IMR-90 (cell line): ENCODE results near the gene KCNQ1. TPM values are rescaled to one million over a fixed set of nuclear protein-coding genes. Genes with fewer than 3 reads are reported as not detected.

ENCODE experiments used
- ATAC-seq: fragments of 200-7000 bp; cut with Tn5 transposase; 2 replicates; pipeline ENCODE4 v1.9.1; 2020; ENCODE audit warnings: low read depth, mild to moderate bottlenecking, moderate library complexity
- BruUV-seq: library from RNA; stranded (reverse); fragments of 400-500 nt; replicated peaks from 2 replicates; lab custom pipeline; 2021; lab: Mats Ljungman, UMichigan
- CTCF ChIA-PET: fragments of 300-600 bp; formaldehyde crosslinking; extraction: SDS; loops from one replicate; lab custom pipeline; 2021; ENCODE audit warnings: antibody characterized with exemption; lab: Yijun Ruan, JAX
- POLR2A ChIA-PET: fragments of 300-600 bp; sonication (Branson Sonifier 250); formaldehyde crosslinking; loops from one replicate; lab custom pipeline; 2022; ENCODE audit warnings: antibody characterized with exemption; ENCODE audit not compliant: unreplicated experiment; lab: Charles Lee
- DNase-seq: peaks from one replicate; pipeline ENCODE4 v3.0.0; 2013
- H2AFZ ChIP-seq: replicated peaks from 2 replicates; pipeline ENCODE3; 2013; ENCODE audit warnings: low read length, mild to moderate bottlenecking; ENCODE audit not compliant: poor library complexity
- H2AK5ac ChIP-seq: 2 replicates; pipeline ENCODE4 v1.6.1; 2013; ENCODE audit warnings: low read depth, low read length, inconsistent platforms
- H2AK9ac ChIP-seq: replicated peaks from 2 replicates; pipeline ENCODE3; 2013; ENCODE audit warnings: mild to moderate bottlenecking, low read depth, low read length, moderate library complexity; ENCODE audit not compliant: poor library complexity
- H2BK120ac ChIP-seq: 2 replicates; pipeline ENCODE4 v1.6.1; 2013; ENCODE audit warnings: low read depth, low read length, inconsistent platforms
- H2BK15ac ChIP-seq: 3 replicates; pipeline ENCODE4 v1.6.1; 2013; ENCODE audit warnings: low read depth, low read length, inconsistent platforms
- H2BK20ac ChIP-seq: 2 replicates; pipeline ENCODE4 v1.6.1; 2013; ENCODE audit warnings: low read depth, mild to moderate bottlenecking, inconsistent platforms, low read length, moderate library complexity
- H2BK5ac ChIP-seq: 2 replicates; pipeline ENCODE4 v1.6.1; 2013; ENCODE audit warnings: mild to moderate bottlenecking, low read depth, low read length, inconsistent platforms; ENCODE audit not compliant: poor library complexity, severe bottlenecking
- H3K14ac ChIP-seq: replicated peaks from 2 replicates; pipeline ENCODE4 v1.6.1; 2013; ENCODE audit warnings: low read depth, low read length, inconsistent platforms
- H3K18ac ChIP-seq: 2 replicates; pipeline ENCODE4 v1.6.1; 2013; ENCODE audit warnings: low read depth, low read length, control low read depth
- H3K23ac ChIP-seq: 2 replicates; pipeline ENCODE4 v1.6.1; 2013; ENCODE audit warnings: low read depth, low read length, inconsistent platforms
- H3K27ac ChIP-seq: 2 replicates; pipeline ENCODE4 v1.5.1; 2013; ENCODE audit warnings: mild to moderate bottlenecking, control low read depth, low read length; ENCODE audit not compliant: insufficient read depth
- H3K27me3 ChIP-seq: 2 replicates; pipeline ENCODE4 v1.6.1; 2013; ENCODE audit warnings: low read length; ENCODE audit not compliant: control insufficient read depth, insufficient read depth
- H3K36me3 ChIP-seq: 2 replicates; pipeline ENCODE4 v1.6.1; 2013; ENCODE audit warnings: low read length, mixed read lengths; ENCODE audit not compliant: control insufficient read depth, insufficient read depth
- H3K4ac ChIP-seq: 2 replicates; pipeline ENCODE4 v1.6.1; 2013; ENCODE audit warnings: low read depth, low read length, inconsistent platforms
- H3K4me1 ChIP-seq: 2 replicates; pipeline ENCODE4 v1.6.1; 2013; ENCODE audit warnings: low read length, mixed read lengths; ENCODE audit not compliant: control insufficient read depth, insufficient read depth
- H3K4me2 ChIP-seq: 2 replicates; pipeline ENCODE4 v1.6.1; 2013; ENCODE audit warnings: low read depth, mild to moderate bottlenecking, control low read depth, low read length, moderate library complexity
- H3K4me3 ChIP-seq: 2 replicates; pipeline ENCODE4 v1.5.1; 2013; ENCODE audit warnings: low read depth, mild to moderate bottlenecking, control low read depth, low read length, moderate library complexity; ENCODE audit not compliant: insufficient read depth
- H3K56ac ChIP-seq: 2 replicates; pipeline ENCODE4 v1.6.1; 2013; ENCODE audit warnings: low read length, inconsistent platforms; ENCODE audit not compliant: insufficient read depth; ENCODE audit errors: extremely low read depth
- H3K79me1 ChIP-seq, 2 experiments: 2 replicates each; pipeline ENCODE4 v1.6.1; 2013; ENCODE audit warnings: low read length in 2 of 2, inconsistent platforms in 1 of 2, low read depth in 1 of 2
- H3K9ac ChIP-seq: 2 replicates; pipeline ENCODE4 v1.6.1; 2013; ENCODE audit warnings: low read depth, low read length, control low read depth
- H3K9me1 ChIP-seq: 2 replicates; pipeline ENCODE4 v1.6.1; 2013; ENCODE audit warnings: low read length, inconsistent platforms; ENCODE audit not compliant: insufficient read depth
- H3K9me3 ChIP-seq: 2 replicates; pipeline ENCODE4 v1.6.1; 2013; ENCODE audit warnings: low read length; ENCODE audit not compliant: control insufficient read depth, insufficient read depth
- H4K20me1 ChIP-seq: 2 replicates; pipeline ENCODE4 v1.6.1; 2013; ENCODE audit warnings: low read length, inconsistent platforms; ENCODE audit not compliant: insufficient read depth
- H4K5ac ChIP-seq: 2 replicates; pipeline ENCODE4 v1.6.1; 2013; ENCODE audit warnings: mild to moderate bottlenecking, low read depth, low read length, control low read depth
- H4K8ac ChIP-seq, 2 experiments: 2 replicates each; pipeline ENCODE4 v1.6.1; 2013; ENCODE audit warnings: low read depth in 2 of 2, low read length in 2 of 2, control low read depth in 1 of 2, inconsistent platforms in 1 of 2
- H4K91ac ChIP-seq: 2 replicates; pipeline ENCODE4 v1.6.1; 2013; ENCODE audit warnings: low read depth, low read length, inconsistent platforms; ENCODE audit not compliant: insufficient read depth
- MAFK ChIP-seq: IDR thresholded peaks from 2 replicates; pipeline ENCODE4 v1.6.1; 2012; ENCODE audit warnings: low read depth, low read length, improper control_type of control experiment
- MAZ ChIP-seq: IDR thresholded peaks from 2 replicates; pipeline ENCODE4 v1.6.1; 2012; ENCODE audit warnings: low read depth, mild to moderate bottlenecking, low read length, improper control_type of control experiment, moderate library complexity, borderline replicate concordance
- POLR2A ChIP-seq: IDR thresholded peaks from 2 replicates; pipeline ENCODE4 v1.6.1; 2012; ENCODE audit warnings: mild to moderate bottlenecking, low read depth, low read length
- WGBS, 2 experiments: methylation state at CpG; one replicate each; pipeline versions ENCODE4 v1.1.5 to v1.1.7; 2013; ENCODE audit warnings: missing lambda C conversion rate in 2 of 2; ENCODE audit not compliant: insufficient read length in 1 of 2; ENCODE audit errors: extremely low coverage in 2 of 2; 5-methylcytosine and 5-hydroxymethylcytosine counted together
- dilution Hi-C: fragments of 300-500 bp; cut with HindIII; formaldehyde crosslinking; loops from one replicate; pipeline ENCODE4 v1.14.3; 2018; ENCODE audit warnings: low sequenced_read_pairs; ENCODE audit not compliant: unreplicated experiment
- in situ Hi-C: fragments of 300-500 bp; cut with MboI; formaldehyde crosslinking; loops from 3 replicates; pipeline ENCODE4 v1.14.3; 2019; ENCODE audit warnings: low sequenced_read_pairs, inconsistent platforms, mixed read lengths
- intact Hi-C: fragments of 100-400 bp; cut with micrococcal nuclease; formaldehyde crosslinking; loops from 2 replicates; pipeline ENCODE4 v1.10.0; 2022
- polyA plus RNA-seq, 3 experiments: library from polyadenylated mRNA; depleted of rRNA; stranded (reverse); fragments of >200 nt; gene quantifications; 2 replicates each; pipeline ENCODE4 v1.2.3, GENCODE V29; 2012; ENCODE audit warnings: low replicate concordance in 1 of 3
- total RNA-seq: library from RNA; depleted of rRNA; stranded (reverse); fragments of >200 nt; gene quantifications from 2 replicates; pipeline ENCODE4 v1.2.3, GENCODE V29; 2012
- TF ChIP-seq, protein P1 (sequence below): fragments of 150-350 bp; IDR thresholded peaks from 2 replicates; pipeline ENCODE4 v1.6.1; 2016; ENCODE audit warnings: low read depth, mild to moderate bottlenecking, low read length, moderate library complexity, borderline replicate concordance
- TF ChIP-seq, protein P2 (sequence below): conservative IDR thresholded peaks from 2 replicates; pipeline ENCODE4 v1.5.1; 2012; ENCODE audit warnings: mild to moderate bottlenecking, low read depth, low read length, improper control_type of control experiment

KCNQ1 gene
- total and polyA plus RNA-seq, 2 of the 4 experiments (the other 2 are of a cell fraction) = 0.07 TPM; not detected in 1

DNA sequence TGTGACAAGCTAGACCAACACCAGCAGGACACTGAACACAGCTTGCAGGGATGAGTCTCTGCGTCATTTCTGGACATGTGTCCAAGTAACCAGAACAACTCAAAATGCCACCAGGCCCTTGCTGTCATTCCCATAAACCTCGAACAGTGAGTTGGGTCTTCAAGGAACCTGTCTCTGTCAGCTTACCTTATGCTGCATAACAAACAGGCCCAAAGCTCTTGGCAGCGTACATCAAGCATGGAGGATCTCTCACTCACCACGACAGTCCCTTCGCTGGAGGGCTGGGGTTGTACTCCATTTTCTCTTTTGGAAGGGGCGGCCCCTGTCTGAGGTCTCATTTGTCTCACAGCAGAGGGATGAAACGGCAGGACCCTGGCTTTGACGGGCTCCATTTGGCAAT, 434.0 kb downstream of the KCNQ1 start:
- Histone ChIP-seq H4K5ac (no peak overlapping the region), H3K4me1 (no peaks in the 10 kb centered on the region), H2AK9ac (no peak overlapping the region), H3K14ac (no peak overlapping the region), H3K9me3 (peaks cover 12% of the 10 kb centered on the region), H3K4me2 (no peak overlapping the region), H3K9me1 (no peaks in the 10 kb centered on the region; the same call in 1 of the 2 replicates), H2BK20ac (no peak overlapping the region), H3K9ac (no peak overlapping the region), H2AK5ac (no peak overlapping the region), H3K23ac (no peak overlapping the region), H3K18ac (no peak overlapping the region), H3K4me3 (no peak overlapping the region), H4K91ac (no peak overlapping the region), H3K27me3 (peaks cover 11% of the 10 kb centered on the region), H3K79me1 (peaks cover 0 to 3% of the 10 kb centered on the region in 2 experiments; a peak in 1 of 4 replicates), H2BK120ac (no peak overlapping the region), H4K8ac (no peak overlapping the region), H3K27ac (no peak overlapping the region), H2BK15ac (no peak overlapping the region), H3K4ac (no peak overlapping the region), H4K20me1 (peaks cover 5% of the 10 kb centered on the region; the same call in 1 of the 2 replicates), H2BK5ac (no peak overlapping the region), H2AFZ (no peak overlapping the region), H3K56ac (no peak overlapping the region), H3K36me3 (peaks cover 7% of the 10 kb centered on the region; the same call in 1 of the 2 replicates)
- ChIA-PET POLR2A (no interaction called here), CTCF (no interaction called here)
- ATAC-seq (no peak), DNase-seq (no peak)
- dilution Hi-C loops (no loop called here), intact Hi-C loops (no loop called here), in situ Hi-C loops (loop anchor here (5.0 to 25.0 kb wide), 2 partner anchors 181 to 691 kb away; partner anchors contain the start of gene KCNQ1OT1)
- TF ChIP-seq MAFK = no peak
- no peak for TF ChIP-seq POLR2A
- TF ChIP-seq MAZ = no peak
- TF ChIP-seq, protein P1, sequence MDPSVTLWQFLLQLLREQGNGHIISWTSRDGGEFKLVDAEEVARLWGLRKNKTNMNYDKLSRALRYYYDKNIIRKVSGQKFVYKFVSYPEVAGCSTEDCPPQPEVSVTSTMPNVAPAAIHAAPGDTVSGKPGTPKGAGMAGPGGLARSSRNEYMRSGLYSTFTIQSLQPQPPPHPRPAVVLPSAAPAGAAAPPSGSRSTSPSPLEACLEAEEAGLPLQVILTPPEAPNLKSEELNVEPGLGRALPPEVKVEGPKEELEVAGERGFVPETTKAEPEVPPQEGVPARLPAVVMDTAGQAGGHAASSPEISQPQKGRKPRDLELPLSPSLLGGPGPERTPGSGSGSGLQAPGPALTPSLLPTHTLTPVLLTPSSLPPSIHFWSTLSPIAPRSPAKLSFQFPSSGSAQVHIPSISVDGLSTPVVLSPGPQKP = no peak
- TF ChIP-seq, protein P2, sequence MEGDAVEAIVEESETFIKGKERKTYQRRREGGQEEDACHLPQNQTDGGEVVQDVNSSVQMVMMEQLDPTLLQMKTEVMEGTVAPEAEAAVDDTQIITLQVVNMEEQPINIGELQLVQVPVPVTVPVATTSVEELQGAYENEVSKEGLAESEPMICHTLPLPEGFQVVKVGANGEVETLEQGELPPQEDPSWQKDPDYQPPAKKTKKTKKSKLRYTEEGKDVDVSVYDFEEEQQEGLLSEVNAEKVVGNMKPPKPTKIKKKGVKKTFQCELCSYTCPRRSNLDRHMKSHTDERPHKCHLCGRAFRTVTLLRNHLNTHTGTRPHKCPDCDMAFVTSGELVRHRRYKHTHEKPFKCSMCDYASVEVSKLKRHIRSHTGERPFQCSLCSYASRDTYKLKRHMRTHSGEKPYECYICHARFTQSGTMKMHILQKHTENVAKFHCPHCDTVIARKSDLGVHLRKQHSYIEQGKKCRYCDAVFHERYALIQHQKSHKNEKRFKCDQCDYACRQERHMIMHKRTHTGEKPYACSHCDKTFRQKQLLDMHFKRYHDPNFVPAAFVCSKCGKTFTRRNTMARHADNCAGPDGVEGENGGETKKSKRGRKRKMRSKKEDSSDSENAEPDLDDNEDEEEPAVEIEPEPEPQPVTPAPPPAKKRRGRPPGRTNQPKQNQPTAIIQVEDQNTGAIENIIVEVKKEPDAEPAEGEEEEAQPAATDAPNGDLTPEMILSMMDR = no peak
- WGBS, 2 experiments = 90% methylated on average over 6 of the region's 8 CpGs; no CpG with 5 or more reads in 1 of the 2 experiments
- BruUV-seq = no TSS peak
